K562 (cell line): Measurements from ENCODE around the gene PTH2.

Experiments
- CTCF ChIP-seq, 3 experiments: IDR thresholded peaks in 2 of 3; conservative IDR thresholded peaks in 1 of 3; 2 replicates each; pipeline ENCODE4 v1.5.1; 2011 to 2012; ENCODE audit warnings: low read length in 3 of 3, mild to moderate bottlenecking in 3 of 3, control low read depth in 2 of 3, improper control_type of control experiment in 1 of 3, inconsistent platforms in 1 of 3, low read depth in 1 of 3, mixed read lengths in 1 of 3, moderate library complexity in 1 of 3; ENCODE audit not compliant: insufficient read depth in 2 of 3
- E4F1 ChIP-seq: fragments of 250-450 bp; sonication (Bioruptor Pico); IDR thresholded peaks from 2 replicates; pipeline ENCODE4 v1.5.0; 2021; ENCODE audit warnings: mild to moderate bottlenecking, borderline replicate concordance
- PRDM10 ChIP-seq: fragments of 450-650 bp; IDR thresholded peaks from 2 replicates; pipeline ENCODE4 v1.6.1; 2018; ENCODE audit not compliant: partially characterized antibody
- RAD21 ChIP-seq, 2 experiments: fragments of 250-450 bp in 1 of 2; fragments of 450-650 bp in 1 of 2; sonication (Bioruptor Pico) in 1 of 2; formaldehyde crosslinking in 1 of 2; IDR thresholded peaks in 1 of 2; conservative IDR thresholded peaks in 1 of 2; 2 replicates each; pipeline versions ENCODE4 v1.4.0 to v1.8.0; 2020 to 2022; ENCODE audit warnings: mild to moderate bottlenecking in 2 of 2, moderate library complexity in 1 of 2

GRCh38 chr19:49407482-49408015, 15.7 kb downstream of the PTH2 start:
- TF ChIP-seq PRDM10 (no peak), CTCF (IDR thresholded peaks at IDR 0.05 in 2 of 3, conservative IDR thresholded peaks at IDR 0.05 in 1 of 3; ENCODE audit: insufficient read depth in 2 of 3, low read depth in 1 of 3, low read length in 3 of 3) (no peak), RAD21 (CRISPR knock-in tag; conservative IDR thresholded peaks at IDR 0.05 in 1 of 2, IDR thresholded peaks at IDR 0.05 in 1 of 2) (no peak), E4F1 (CRISPR knock-in tag) (no peak)
